ENCODE data around the gene NEK7.

Gene NEK7

GRCh38 chr1:198245379-198245778 lies 88.6 kb downstream of the NEK7 start:
- H3K4me1 ChIP-seq (ENCODE audit: control insufficient read depth, insufficient read depth, low read depth, low read length): no peaks in the 10 kb centered on the region
- H2BK120ac ChIP-seq (ENCODE audit: low read depth, low read length): no peak overlapping the region
- H2BK12ac ChIP-seq (ENCODE audit: low read length in 2 of 2): no peak overlapping the region
- no peak overlapping the region for H2BK15ac ChIP-seq (ENCODE audit: low read depth, poor library complexity, severe bottlenecking)
- no peak overlapping the region for H3K9ac ChIP-seq (ENCODE audit: low read length)
- H4K91ac ChIP-seq (ENCODE audit: low read length): no peak overlapping the region
- H3K14ac ChIP-seq (ENCODE audit: low read length in 2 of 2): no peak overlapping the region
- peaks cover 0 to 5% of the 10 kb centered on the region in 2 experiments for H3K36me3 ChIP-seq (ENCODE audit: control insufficient read depth in 1 of 2, insufficient read depth in 2 of 2, low read depth in 1 of 2, low read length in 2 of 2)
- no peak overlapping the region for H3K23ac ChIP-seq (ENCODE audit: low read length in 2 of 2)
- H3K9me3 ChIP-seq (ENCODE audit: control insufficient read depth, low read length): no peaks in the 10 kb centered on the region
- H3K79me1 ChIP-seq (replicated peaks; ENCODE audit: low read length, poor library complexity, severe bottlenecking): peaks cover 14% of the 10 kb centered on the region
- 100% methylated on average over 2 of the region's 2 CpGs for WGBS
- H2AK5ac ChIP-seq (ENCODE audit: low read length, severe bottlenecking): no peak overlapping the region
- DNase-seq: no peak
- H3K4me2 ChIP-seq (ENCODE audit: low read length, poor library complexity, severe bottlenecking): no peak overlapping the region
- no peak overlapping the region for H3K27ac ChIP-seq (ENCODE audit: low read length, poor library complexity, severe bottlenecking)
- H4K8ac ChIP-seq (ENCODE audit: low read length): no peak overlapping the region
- H2AFZ ChIP-seq (ENCODE audit: low read depth, low read length): no peak overlapping the region
- no peaks in the 10 kb centered on the region for H3K27me3 ChIP-seq (ENCODE audit: control insufficient read depth in 1 of 2, insufficient read depth in 1 of 2, low read length in 2 of 2)
- no peak overlapping the region for H2BK5ac ChIP-seq (ENCODE audit: low read depth, low read length, poor library complexity, severe bottlenecking)
- H3K18ac ChIP-seq (ENCODE audit: low read depth in 1 of 2, low read length in 2 of 2): no peak overlapping the region
- no peak overlapping the region for H3K4me3 ChIP-seq (ENCODE audit: insufficient read depth in 1 of 2, low read depth in 1 of 2, low read length in 2 of 2)
- no peak overlapping the region for H3K4ac ChIP-seq (ENCODE audit: low read depth in 1 of 2, low read length in 2 of 2)

- no peaks in the 10 kb centered on the region for H3K4me1 ChIP-seq (ENCODE audit: control insufficient read depth, insufficient read depth, low read depth, low read length)
- no peak overlapping the region for H2BK12ac ChIP-seq (ENCODE audit: low read length in 2 of 2)
- no peak overlapping the region for H3K9ac ChIP-seq (ENCODE audit: low read length)
- H2AK5ac ChIP-seq (ENCODE audit: low read length, severe bottlenecking): no peak overlapping the region
- H3K14ac ChIP-seq (ENCODE audit: low read length in 2 of 2): no peak overlapping the region
- H3K4me3 ChIP-seq (ENCODE audit: insufficient read depth in 1 of 2, low read depth in 1 of 2, low read length in 2 of 2): no peak overlapping the region
- no peak for DNase-seq
- H4K8ac ChIP-seq (ENCODE audit: low read length): no peak overlapping the region
- WGBS: 94% methylated on average over 7 of the region's 7 CpGs
- no peak overlapping the region for H2BK120ac ChIP-seq (ENCODE audit: low read depth, low read length)
- no peak overlapping the region for H3K4me2 ChIP-seq (ENCODE audit: low read length, poor library complexity, severe bottlenecking)
- H3K4ac ChIP-seq (ENCODE audit: low read depth in 1 of 2, low read length in 2 of 2): no peak overlapping the region
- H2AFZ ChIP-seq (ENCODE audit: low read depth, low read length): no peak overlapping the region
- no peaks in the 10 kb centered on the region for H3K9me3 ChIP-seq (ENCODE audit: control insufficient read depth, low read length)
- no peaks in the 10 kb centered on the region for H3K27me3 ChIP-seq (ENCODE audit: control insufficient read depth in 1 of 2, insufficient read depth in 1 of 2, low read length in 2 of 2)
- no peak overlapping the region for H3K23ac ChIP-seq (ENCODE audit: low read length in 2 of 2)
- no peak overlapping the region for H4K91ac ChIP-seq (ENCODE audit: low read length)
- H2BK15ac ChIP-seq (ENCODE audit: low read depth, poor library complexity, severe bottlenecking): no peak overlapping the region
- H3K79me1 ChIP-seq (replicated peaks; ENCODE audit: low read length, poor library complexity, severe bottlenecking): peaks cover 11% of the 10 kb centered on the region
- H3K36me3 ChIP-seq (ENCODE audit: control insufficient read depth in 1 of 2, insufficient read depth in 2 of 2, low read depth in 1 of 2, low read length in 2 of 2): peaks cover 0 to 5% of the 10 kb centered on the region in 2 experiments
- H2BK5ac ChIP-seq (ENCODE audit: low read depth, low read length, poor library complexity, severe bottlenecking): no peak overlapping the region
- H3K18ac ChIP-seq (ENCODE audit: low read depth in 1 of 2, low read length in 2 of 2): no peak overlapping the region
- no peak overlapping the region for H3K27ac ChIP-seq (ENCODE audit: low read length, poor library complexity, severe bottlenecking)
Measured at GRCh38 chr1:198246337-198246736, 89.5 kb downstream of the NEK7 start.

GRCh38 chr1:198253259-198253658 lies 96.5 kb downstream of the NEK7 start:
- Histone ChIP-seq H3K27ac (ENCODE audit: low read length, poor library complexity, severe bottlenecking) (no peak overlapping the region), H3K23ac (ENCODE audit: low read length in 2 of 2) (no peak overlapping the region), H4K8ac (ENCODE audit: low read length) (no peak overlapping the region), H3K18ac (ENCODE audit: low read depth in 1 of 2, low read length in 2 of 2) (no peak overlapping the region), H3K79me1 (replicated peaks; ENCODE audit: low read length, poor library complexity, severe bottlenecking) (peaks cover 2% of the 10 kb centered on the region), H2AFZ (ENCODE audit: low read depth, low read length) (no peak overlapping the region), H2BK5ac (ENCODE audit: low read depth, low read length, poor library complexity, severe bottlenecking) (no peak overlapping the region), H3K4me2 (ENCODE audit: low read length, poor library complexity, severe bottlenecking) (no peak overlapping the region), H3K27me3 (ENCODE audit: control insufficient read depth in 1 of 2, insufficient read depth in 1 of 2, low read length in 2 of 2) (no peaks in the 10 kb centered on the region), H3K14ac (ENCODE audit: low read length in 2 of 2) (no peak overlapping the region), H2BK15ac (ENCODE audit: low read depth, poor library complexity, severe bottlenecking) (no peak overlapping the region), H2BK120ac (ENCODE audit: low read depth, low read length) (no peak overlapping the region), H3K9ac (ENCODE audit: low read length) (peak overlapping the region; percentile 19), H2AK5ac (ENCODE audit: low read length, severe bottlenecking) (no peak overlapping the region), H3K4me1 (ENCODE audit: control insufficient read depth, insufficient read depth, low read depth, low read length) (peaks cover 1% of the 10 kb centered on the region), H3K4ac (ENCODE audit: low read depth in 1 of 2, low read length in 2 of 2) (no peak overlapping the region), H3K36me3 (ENCODE audit: control insufficient read depth in 1 of 2, insufficient read depth in 2 of 2, low read depth in 1 of 2, low read length in 2 of 2) (no peaks in the 10 kb centered on the region), H3K4me3 (ENCODE audit: insufficient read depth in 1 of 2, low read depth in 1 of 2, low read length in 2 of 2) (no peak overlapping the region), H4K91ac (ENCODE audit: low read length) (no peak overlapping the region), H3K9me3 (ENCODE audit: control insufficient read depth, low read length) (no peaks in the 10 kb centered on the region), H2BK12ac (ENCODE audit: low read length in 2 of 2) (no peak overlapping the region)
- no peak for DNase-seq
- WGBS: 93% methylated on average over 2 of the region's 4 CpGs

GRCh38 chr1:198253668-198254067 lies 96.9 kb downstream of the NEK7 start:
- H3K79me1 ChIP-seq (replicated peaks; ENCODE audit: low read length, poor library complexity, severe bottlenecking): peaks cover 2% of the 10 kb centered on the region
- no peak overlapping the region for H3K27ac ChIP-seq (ENCODE audit: low read length, poor library complexity, severe bottlenecking)
- 67% methylated on average over 1 of the region's 1 CpG for WGBS
- H3K23ac ChIP-seq (ENCODE audit: low read length in 2 of 2): no peak overlapping the region
- H3K14ac ChIP-seq (ENCODE audit: low read length in 2 of 2): no peak overlapping the region
- H4K8ac ChIP-seq (ENCODE audit: low read length): no peak overlapping the region
- H3K4ac ChIP-seq (ENCODE audit: low read depth in 1 of 2, low read length in 2 of 2): no peak overlapping the region
- DNase-seq: peak; percentile 67
- H3K4me3 ChIP-seq (ENCODE audit: insufficient read depth in 1 of 2, low read depth in 1 of 2, low read length in 2 of 2): no peak overlapping the region
- H2AFZ ChIP-seq (ENCODE audit: low read depth, low read length): no peak overlapping the region
- H3K18ac ChIP-seq (ENCODE audit: low read depth in 1 of 2, low read length in 2 of 2): no peak overlapping the region
- peaks cover 1% of the 10 kb centered on the region for H3K4me1 ChIP-seq (ENCODE audit: control insufficient read depth, insufficient read depth, low read depth, low read length)
- H2AK5ac ChIP-seq (ENCODE audit: low read length, severe bottlenecking): no peak overlapping the region
- H2BK120ac ChIP-seq (ENCODE audit: low read depth, low read length): no peak overlapping the region
- peak overlapping the region; percentile 19 for H3K9ac ChIP-seq (ENCODE audit: low read length)
- H3K36me3 ChIP-seq (ENCODE audit: control insufficient read depth in 1 of 2, insufficient read depth in 2 of 2, low read depth in 1 of 2, low read length in 2 of 2): no peaks in the 10 kb centered on the region
- H3K9me3 ChIP-seq (ENCODE audit: control insufficient read depth, low read length): no peaks in the 10 kb centered on the region
- no peaks in the 10 kb centered on the region for H3K27me3 ChIP-seq (ENCODE audit: control insufficient read depth in 1 of 2, insufficient read depth in 1 of 2, low read length in 2 of 2)
- no peak overlapping the region for H3K4me2 ChIP-seq (ENCODE audit: low read length, poor library complexity, severe bottlenecking)
- H4K91ac ChIP-seq (ENCODE audit: low read length): no peak overlapping the region
- no peak overlapping the region for H2BK15ac ChIP-seq (ENCODE audit: low read depth, poor library complexity, severe bottlenecking)
- H2BK5ac ChIP-seq (ENCODE audit: low read depth, low read length, poor library complexity, severe bottlenecking): no peak overlapping the region
- H2BK12ac ChIP-seq (ENCODE audit: low read length in 2 of 2): no peak overlapping the region
